ENCODE results near the gene ICOSLG.

- TF ChIP-seq ZFP41 (CRISPR knock-in tag; IDR thresholded peaks at IDR 0.05; ENCODE audit: borderline replicate concordance) (no peak), EEA1 (CRISPR knock-in tag; IDR thresholded peaks at IDR 0.05; ENCODE audit: borderline replicate concordance) (no peak), AHR (CRISPR knock-in tag; IDR thresholded peaks at IDR 0.05) (no peak), POLR2A (IDR thresholded peaks at IDR 0.05; ENCODE audit: insufficient read depth in 1 of 2, low read depth in 2 of 2, low read length in 2 of 2) (no peak), SP2 (CRISPR knock-in tag; IDR thresholded peaks at IDR 0.05) (no peak), KLF16 (CRISPR knock-in tag; IDR thresholded peaks at IDR 0.05) (no peak), NR2F1 (CRISPR knock-in tag; IDR thresholded peaks at IDR 0.05) (no peak), CTCF (CRISPR knock-in tag; IDR thresholded peaks at IDR 0.05) (no peak)
Observed at GRCh38 chr21:44281801-44282200, 41.1 kb upstream of the ICOSLG start.
